Cardiac fibroblast (primary cell): ENCODE results near the gene CBX5.
"Not testable (repeated sequence)": the region's sequence is repeated elsewhere in the genome, so short reads cannot be mapped to it uniquely, and the experiment has no call there.

Experiments used
- DNase-seq, 2 donors: peaks; one replicate each; pipeline versions ENCODE4 v3.0.0 to v3.0.0-alpha.2; 2010; ENCODE audit warnings: low read depth in 2 of 2
- H3K4me3 ChIP-seq, 2 donors: replicated peaks in 1 of 2; 1 replicate in 1 of 2; 2 replicates in 1 of 2; pipeline ENCODE4 v1.5.1; 2011; ENCODE audit warnings: low read depth in 2 of 2, low read length in 2 of 2, mild to moderate bottlenecking in 2 of 2, moderate library complexity in 1 of 2
- CTCF ChIP-seq: IDR thresholded peaks from one replicate; pipeline ENCODE4 v1.5.1; 2011; ENCODE audit warnings: low read depth, mild to moderate bottlenecking, low read length, inconsistent platforms

The CBX5 gene

DNA sequence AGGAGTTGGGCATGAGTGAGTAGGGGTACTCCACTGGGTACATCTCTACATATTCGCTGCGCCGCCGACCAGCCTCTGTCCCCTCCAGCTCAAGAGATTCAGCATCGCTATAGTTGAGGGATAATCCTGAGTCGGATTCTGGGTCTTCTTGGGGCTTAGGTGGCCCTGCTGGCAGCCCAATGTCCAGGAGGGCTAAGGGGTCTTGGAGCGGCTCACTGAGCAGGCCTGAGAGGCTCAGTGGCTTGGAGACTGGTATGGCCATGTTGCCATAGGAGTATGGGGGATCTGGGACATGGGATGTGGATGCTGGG lies 13.0 kb upstream of the CBX5 start:
- DNase-seq, result no peak
- no peak overlapping the region for H3K4me3 ChIP-seq
- TF ChIP-seq CTCF, result no peak

DNA sequence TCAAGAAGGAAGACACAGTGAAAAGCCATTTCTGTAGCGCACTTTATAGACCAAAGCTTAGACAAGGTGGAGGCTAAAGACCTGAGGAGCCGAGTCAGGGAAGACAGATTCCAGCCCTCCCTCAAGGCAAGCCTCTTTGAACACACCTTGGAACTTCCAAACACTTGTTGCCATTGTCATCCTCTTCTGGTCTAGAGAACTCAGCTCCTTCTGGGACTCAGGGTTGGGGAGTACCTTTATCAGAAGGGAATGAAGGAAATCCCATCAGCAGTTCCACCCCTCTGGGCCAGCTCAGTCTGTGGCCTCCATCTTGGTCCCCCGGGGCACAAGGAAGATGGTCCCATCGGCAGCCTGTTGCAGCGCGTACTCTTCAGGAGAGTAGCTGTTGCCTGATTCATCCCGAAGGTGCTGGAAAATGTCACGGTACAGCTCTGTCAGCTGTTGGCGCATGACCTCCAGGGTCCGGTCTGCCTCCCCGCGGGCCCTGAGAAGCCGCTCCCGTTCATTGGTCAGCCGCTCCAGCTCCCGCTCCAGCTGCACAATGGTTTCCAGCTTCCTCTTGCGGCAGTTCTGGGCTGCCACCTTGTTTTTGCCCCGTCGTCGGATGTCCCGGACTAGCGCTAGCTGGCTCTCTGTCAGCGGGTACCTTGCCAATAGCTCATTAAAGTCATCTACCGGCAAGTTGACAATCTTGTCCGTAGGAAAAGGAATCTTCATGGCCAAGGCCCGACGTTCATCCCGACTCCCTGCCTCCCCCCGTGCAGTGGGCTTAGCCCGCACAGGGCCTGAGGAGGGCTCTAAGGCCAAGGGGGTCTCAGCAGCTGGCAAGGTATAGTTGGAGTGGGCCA lies 12.4 kb upstream of the CBX5 start:
- H3K4me3 ChIP-seq, result no peak overlapping the region
- no peak for TF ChIP-seq CTCF
- no peak for DNase-seq

DNA sequence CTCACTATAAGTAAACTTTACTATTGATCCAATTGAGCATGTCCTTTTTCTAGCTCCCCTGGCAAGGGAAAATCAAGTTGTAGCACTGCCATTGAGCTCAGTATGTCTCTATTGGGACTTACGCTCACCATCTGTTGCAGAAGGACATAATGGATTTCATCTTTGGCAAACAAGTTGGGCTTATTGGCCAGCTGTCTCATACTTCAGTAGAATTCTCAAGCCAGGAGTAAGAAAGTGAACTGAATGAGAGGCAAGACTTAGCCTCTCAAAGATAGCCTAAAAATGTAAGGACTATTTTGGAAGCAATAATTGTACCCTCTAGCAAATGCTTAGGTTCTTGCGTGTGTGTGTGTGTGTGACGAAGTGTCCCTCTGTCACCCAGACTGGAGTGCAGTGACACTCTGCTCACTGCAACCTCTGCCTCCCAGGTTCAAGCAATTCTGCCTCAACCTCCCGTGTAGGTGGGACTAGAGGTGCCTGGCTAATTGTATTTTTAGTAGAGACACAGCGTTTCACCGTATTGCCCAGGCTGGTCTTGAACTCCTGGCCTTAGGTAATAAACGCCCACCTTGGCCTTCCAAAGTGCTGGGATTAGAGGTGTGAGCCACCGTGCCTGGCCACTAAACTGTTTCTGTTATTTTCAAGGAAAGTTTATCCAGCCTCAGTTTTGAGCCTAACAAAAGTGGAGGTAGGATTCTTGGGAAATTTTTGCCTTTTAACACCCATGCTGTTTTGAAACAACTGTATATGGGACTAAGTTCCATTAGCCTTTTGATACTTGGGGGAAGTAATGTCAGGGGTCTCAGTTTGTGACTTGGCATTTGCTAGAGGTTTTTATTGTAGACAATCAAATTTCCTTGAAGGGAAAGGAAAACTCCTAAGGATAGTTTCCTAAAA lies 7.6 kb upstream of the CBX5 start:
- H3K4me3 ChIP-seq, result no peak overlapping the region
- no peak for TF ChIP-seq CTCF
- DNase-seq, result no peak

GRCh38 chr12:54286042-54287030 lies 6.4 kb upstream of the CBX5 start:
- no peak overlapping the region for H3K4me3 ChIP-seq
- TF ChIP-seq CTCF, result no peak
- no peak for DNase-seq

DNA sequence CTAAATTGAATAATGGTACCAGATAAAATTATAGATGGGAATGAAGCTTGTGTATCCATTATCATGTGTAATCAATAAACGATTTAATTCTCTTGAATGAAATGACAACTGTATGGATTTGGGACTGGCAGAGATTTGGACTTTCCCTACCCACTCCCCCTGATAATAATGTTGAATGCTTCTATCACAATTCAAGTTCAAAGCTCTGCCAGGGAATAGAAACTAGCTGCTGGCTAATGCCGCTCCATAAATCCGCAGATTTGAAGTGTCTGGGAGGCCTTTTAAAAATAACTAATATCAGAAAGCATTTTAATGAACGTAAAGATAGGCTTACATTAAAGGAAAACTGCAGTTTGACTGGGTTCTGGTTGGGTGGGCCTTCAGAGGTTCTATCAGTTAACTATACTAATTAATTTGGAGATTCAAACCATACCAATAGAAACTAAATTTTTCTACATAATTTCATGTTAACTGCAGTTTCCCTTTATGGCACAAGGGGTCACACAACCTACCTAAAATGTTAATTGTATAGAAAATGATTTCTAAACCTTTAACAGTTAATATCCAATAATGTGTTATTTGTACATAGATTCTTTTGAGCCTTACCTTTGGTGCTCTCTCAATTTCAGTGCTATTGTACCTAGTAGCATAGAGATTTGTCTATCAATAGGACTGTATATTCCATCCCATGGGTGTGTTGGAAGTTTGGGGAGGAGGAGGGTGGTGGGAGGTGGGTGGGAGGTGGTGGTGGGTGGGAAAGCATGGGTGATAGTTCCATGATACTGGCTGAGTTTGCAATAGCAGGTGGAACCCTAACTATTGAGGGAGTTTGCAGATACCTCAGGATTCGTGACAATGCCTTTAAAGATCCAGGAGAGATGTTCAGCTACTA lies 5.5 kb upstream of the CBX5 start:
- H3K4me3 ChIP-seq, result no peak overlapping the region
- peak; percentile 39 for TF ChIP-seq CTCF
- peak in 1 of 2 donors; percentile 24 for DNase-seq

DNA sequence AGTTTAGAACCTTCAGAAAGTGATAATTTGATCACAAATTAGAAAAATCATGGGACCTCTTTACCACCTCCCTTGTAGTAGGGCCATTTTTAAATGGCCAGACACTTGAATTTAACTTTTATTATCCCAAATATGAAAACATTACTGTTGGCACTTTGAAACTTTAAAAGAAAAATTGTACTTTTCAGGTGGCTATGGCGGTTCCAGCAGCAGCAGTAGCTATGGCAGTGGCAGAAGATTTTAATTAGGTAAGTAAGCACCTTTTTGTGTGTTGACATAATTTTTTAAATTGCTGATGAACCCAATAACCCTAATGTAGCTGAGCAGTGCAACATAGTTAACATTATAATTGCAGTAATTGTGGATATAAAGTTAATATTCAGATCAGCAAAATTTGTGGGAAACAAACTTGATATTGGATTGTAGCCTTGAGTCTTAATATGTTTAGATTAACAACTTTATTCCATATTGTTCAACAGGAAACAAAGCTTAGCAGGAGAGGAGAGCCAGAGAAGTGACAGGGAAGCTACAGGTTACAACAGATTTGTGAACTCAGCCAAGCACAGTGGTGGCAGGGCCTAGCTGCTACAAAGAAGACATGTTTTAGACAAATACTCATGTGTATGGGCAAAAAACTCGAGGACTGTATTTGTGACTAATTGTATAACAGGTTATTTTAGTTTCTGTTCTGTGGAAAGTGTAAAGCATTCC lies 4.3 kb upstream of the CBX5 start:
- DNase-seq, result not testable (repeated sequence)
- H3K4me3 ChIP-seq, result peak overlapping the region in 1 of 2 donors; percentile 82
